ENCODE data around the gene SMIM14.

GRCh38 chr4:39541987-39542610, 96.6 kb downstream of the SMIM14 start:
- TF ChIP-seq, protein P1, sequence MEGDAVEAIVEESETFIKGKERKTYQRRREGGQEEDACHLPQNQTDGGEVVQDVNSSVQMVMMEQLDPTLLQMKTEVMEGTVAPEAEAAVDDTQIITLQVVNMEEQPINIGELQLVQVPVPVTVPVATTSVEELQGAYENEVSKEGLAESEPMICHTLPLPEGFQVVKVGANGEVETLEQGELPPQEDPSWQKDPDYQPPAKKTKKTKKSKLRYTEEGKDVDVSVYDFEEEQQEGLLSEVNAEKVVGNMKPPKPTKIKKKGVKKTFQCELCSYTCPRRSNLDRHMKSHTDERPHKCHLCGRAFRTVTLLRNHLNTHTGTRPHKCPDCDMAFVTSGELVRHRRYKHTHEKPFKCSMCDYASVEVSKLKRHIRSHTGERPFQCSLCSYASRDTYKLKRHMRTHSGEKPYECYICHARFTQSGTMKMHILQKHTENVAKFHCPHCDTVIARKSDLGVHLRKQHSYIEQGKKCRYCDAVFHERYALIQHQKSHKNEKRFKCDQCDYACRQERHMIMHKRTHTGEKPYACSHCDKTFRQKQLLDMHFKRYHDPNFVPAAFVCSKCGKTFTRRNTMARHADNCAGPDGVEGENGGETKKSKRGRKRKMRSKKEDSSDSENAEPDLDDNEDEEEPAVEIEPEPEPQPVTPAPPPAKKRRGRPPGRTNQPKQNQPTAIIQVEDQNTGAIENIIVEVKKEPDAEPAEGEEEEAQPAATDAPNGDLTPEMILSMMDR (IDR thresholded peaks at IDR 0.05), result no peak
- TF ChIP-seq POLR2AphosphoS5 (IDR thresholded peaks at IDR 0.05; ENCODE audit: insufficient read depth in 1 of 2, low read depth in 1 of 2) (no peak), POLR2A (IDR thresholded peaks at IDR 0.05) (no peak)
